Subcutaneous abdominal adipose tissue (tissue), 5 donors: ENCODE data around the gene PPFIBP2.

Experiments used
- H3K27ac ChIP-seq: one replicate; pipeline ENCODE4 v1.7.0; 2013; ENCODE audit warnings: low read depth, mild to moderate bottlenecking, inconsistent platforms, low read length, moderate library complexity
- H3K27me3 ChIP-seq, 5 donors: one replicate each; pipeline ENCODE4 v1.7.0; 2013; ENCODE audit warnings: low read length in 5 of 5, inconsistent platforms in 1 of 5; ENCODE audit not compliant: control insufficient read depth in 5 of 5, insufficient read depth in 4 of 5
- H3K36me3 ChIP-seq, 5 donors: one replicate each; pipeline ENCODE4 v1.7.0; 2013; ENCODE audit warnings: low read length in 5 of 5; ENCODE audit not compliant: control insufficient read depth in 5 of 5, insufficient read depth in 5 of 5
- H3K4me1 ChIP-seq, 5 donors: one replicate each; pipeline ENCODE4 v1.7.0; 2013; ENCODE audit warnings: low read length in 5 of 5, mild to moderate bottlenecking in 3 of 5, moderate library complexity in 1 of 5; ENCODE audit not compliant: control insufficient read depth in 5 of 5, insufficient read depth in 5 of 5
- H3K4me3 ChIP-seq, 5 donors: one replicate each; pipeline ENCODE4 v1.7.0; 2013; ENCODE audit warnings: low read length in 5 of 5, low read depth in 1 of 5
- H3K9ac ChIP-seq, 5 donors: one replicate each; pipeline ENCODE4 v1.7.0; 2013; ENCODE audit warnings: low read length in 5 of 5, mild to moderate bottlenecking in 4 of 5, moderate library complexity in 3 of 5
- H3K9me3 ChIP-seq, 5 donors: one replicate each; pipeline ENCODE4 v1.7.0; 2013; ENCODE audit warnings: low read length in 5 of 5; ENCODE audit not compliant: control insufficient read depth in 5 of 5
- donor health status: healthy.
- donor health status: healthy.
- donor health status: healthy.
- donor health status: healthy.
- donor health status: healthy.

The PPFIBP2 gene

DNA sequence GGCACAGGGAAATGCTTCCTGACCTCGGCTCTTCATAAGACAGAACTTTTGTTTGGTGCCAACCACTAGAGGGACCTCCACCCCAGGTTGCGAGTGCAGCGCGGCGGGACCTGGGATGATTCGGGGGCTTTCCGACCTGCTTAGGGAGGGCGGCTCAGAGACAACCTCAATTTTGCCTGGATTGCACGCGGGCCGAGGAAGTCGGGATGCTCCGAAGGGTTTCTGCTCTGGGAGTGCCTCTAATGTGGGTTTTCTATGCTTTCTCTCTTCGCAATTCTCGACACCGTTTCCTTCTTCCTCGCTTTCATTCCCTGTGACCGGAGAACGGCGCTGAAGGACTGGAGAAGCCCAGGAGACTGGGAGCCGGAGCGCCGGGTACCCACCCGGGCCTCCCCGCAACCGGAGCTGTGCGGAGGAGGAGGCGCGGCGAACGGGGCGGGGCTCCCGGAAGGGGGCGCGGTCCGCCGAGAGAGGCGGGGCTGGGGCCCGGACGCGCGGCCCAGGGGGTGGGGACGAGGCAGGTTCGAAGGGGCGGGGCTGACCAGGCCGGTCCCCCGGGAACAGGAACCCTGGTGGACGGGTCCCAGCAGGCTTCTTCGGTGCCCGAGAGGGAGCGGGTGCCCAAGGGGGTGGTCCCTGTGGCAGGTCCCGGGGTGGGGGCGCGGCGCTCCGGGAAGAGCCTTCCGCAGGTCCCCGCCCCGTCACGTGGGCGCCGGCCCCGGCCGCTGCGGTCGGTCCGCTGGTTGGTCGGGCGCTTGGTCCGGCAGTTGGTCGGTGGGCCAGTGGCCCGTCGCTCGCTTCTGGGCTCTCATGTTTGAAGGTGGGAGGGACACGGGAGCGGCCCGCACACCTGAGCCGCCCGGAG, at the start of gene PPFIBP2:
Gene PPFIBP2, plus strand, starts transcription at position 766 of the 865 bp plus-strand sequence. CDS start 35,477 bp downstream, outside the sequence.
- no peaks in the 10 kb centered on the region for H3K9me3 ChIP-seq
- H3K9ac ChIP-seq, result peak within 1 kb of the TSS; percentile 63 to 91 (median 77)
- peaks cover 0 to 4% (median 0%) of the 10 kb centered on the region in 5 donors for H3K36me3 ChIP-seq
- H3K4me3 ChIP-seq, result peak within 1 kb of the TSS; percentile 78 to 87 (median 81)
- peak within 1 kb of the TSS; percentile 95 for H3K27ac ChIP-seq
- H3K4me1 ChIP-seq, result peaks cover 11 to 52% (median 36%) of the 10 kb centered on the region in 5 donors
- no peaks in the 10 kb centered on the region for H3K27me3 ChIP-seq

DNA sequence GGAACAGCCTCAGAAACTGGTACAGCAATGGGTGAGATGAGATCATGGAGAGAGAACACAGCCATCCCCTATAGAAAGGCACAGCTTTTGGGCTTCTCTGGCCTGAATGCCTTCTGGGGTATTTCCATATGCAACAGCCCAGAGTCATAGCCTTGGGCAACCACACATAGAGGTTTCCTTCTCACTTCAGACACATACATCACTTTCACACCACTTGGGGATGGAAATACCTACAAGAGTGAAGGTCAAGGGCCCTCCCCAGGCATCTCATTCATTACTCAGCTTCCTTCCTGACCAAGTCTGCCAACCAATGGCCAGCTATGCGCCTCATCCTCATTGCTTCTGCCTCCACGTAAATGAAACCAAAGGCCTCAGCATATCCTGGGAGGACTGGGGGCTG, 46.1 kb upstream of the PPFIBP2 start:
- Histone ChIP-seq H3K27ac (no peak overlapping the region), H3K36me3 (no peaks in the 10 kb centered on the region), H3K27me3 (no peaks in the 10 kb centered on the region), H3K9me3 (no peaks in the 10 kb centered on the region), H3K4me1 (no peaks in the 10 kb centered on the region), H3K4me3 (no peak overlapping the region), H3K9ac (no peak overlapping the region)

DNA sequence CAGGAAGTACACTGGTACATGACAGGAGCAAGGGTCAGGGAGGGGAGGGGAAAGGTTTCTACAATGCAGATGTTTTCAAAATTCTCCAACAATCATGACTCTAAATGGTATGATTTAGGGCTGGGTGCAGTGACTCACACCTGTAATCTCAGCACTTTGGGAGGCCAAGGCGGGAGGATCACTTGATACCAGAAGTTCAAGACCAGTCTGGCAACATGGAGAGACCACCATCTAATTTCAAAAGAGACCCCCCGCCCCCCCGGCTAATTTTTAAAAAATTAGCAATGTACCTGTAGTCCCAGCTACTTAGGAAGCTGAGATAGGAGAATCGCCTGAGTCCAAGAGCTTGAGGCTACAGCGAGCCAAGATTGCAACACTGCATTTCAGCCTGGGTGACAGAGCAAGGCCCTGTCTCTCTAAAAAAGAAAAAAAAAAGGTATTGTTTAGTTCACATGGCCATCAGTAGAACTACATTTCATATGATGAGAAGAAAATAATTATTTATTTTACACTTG, 44.4 kb upstream of the PPFIBP2 start:
- H3K27me3 ChIP-seq, result no peaks in the 10 kb centered on the region
- H3K36me3 ChIP-seq, result no peaks in the 10 kb centered on the region
- H3K4me1 ChIP-seq, result peaks cover 0 to 8% (median 3%) of the 10 kb centered on the region in 5 donors
- H3K9me3 ChIP-seq, result no peaks in the 10 kb centered on the region
- H3K4me3 ChIP-seq, result no peak overlapping the region
- no peak overlapping the region for H3K27ac ChIP-seq
- H3K9ac ChIP-seq, result no peak overlapping the region

DNA sequence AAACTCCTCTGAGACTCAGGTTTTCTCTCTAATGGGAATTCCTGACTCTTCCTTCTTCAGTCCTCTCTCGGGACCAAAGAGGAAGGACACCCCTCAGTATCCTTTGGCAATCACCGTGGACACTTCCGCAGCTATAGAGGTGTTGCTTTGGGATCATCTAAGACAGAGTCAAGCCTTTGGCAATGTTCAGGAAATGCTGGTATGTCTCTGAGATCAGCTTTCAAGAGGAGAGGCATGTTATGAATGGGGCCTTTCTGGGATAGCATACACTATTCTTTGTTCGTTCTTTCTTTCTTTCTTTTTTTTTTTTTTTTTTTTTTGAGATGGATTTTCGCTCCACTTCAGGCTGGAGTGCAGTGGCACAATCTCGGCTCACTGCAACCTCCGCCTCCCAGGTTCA, 42.7 kb upstream of the PPFIBP2 start:
- H3K36me3 ChIP-seq, result no peaks in the 10 kb centered on the region
- H3K27ac ChIP-seq, result no peak overlapping the region
- peaks cover 0 to 8% (median 3%) of the 10 kb centered on the region in 5 donors for H3K4me1 ChIP-seq
- no peaks in the 10 kb centered on the region for H3K9me3 ChIP-seq
- H3K4me3 ChIP-seq, result no peak overlapping the region
- H3K27me3 ChIP-seq, result no peaks in the 10 kb centered on the region
- H3K9ac ChIP-seq, result no peak overlapping the region

DNA sequence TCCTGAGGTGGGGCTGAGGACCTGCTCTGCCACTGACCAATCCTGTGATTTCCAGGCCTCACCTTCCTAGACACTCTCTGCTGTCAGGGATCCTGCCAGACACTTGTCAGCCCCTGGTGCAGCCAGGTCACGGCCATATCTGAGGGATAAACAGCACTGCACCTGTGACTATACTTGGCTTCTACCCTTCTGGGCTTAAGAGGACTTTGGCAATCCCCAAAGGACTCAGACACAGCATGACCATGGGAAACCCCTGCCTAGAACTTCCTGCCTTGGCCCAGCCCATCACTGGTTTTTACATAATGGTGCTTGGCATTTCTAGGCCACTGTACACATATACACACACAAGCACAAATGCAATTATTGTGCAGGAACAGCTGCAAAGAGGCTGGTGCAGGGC, 40.1 kb upstream of the PPFIBP2 start:
- Histone ChIP-seq H3K4me1 (peaks cover 0 to 8% (median 3%) of the 10 kb centered on the region in 5 donors), H3K4me3 (no peak overlapping the region), H3K27ac (no peak overlapping the region), H3K36me3 (no peaks in the 10 kb centered on the region), H3K9ac (no peak overlapping the region), H3K27me3 (no peaks in the 10 kb centered on the region), H3K9me3 (no peaks in the 10 kb centered on the region)

DNA sequence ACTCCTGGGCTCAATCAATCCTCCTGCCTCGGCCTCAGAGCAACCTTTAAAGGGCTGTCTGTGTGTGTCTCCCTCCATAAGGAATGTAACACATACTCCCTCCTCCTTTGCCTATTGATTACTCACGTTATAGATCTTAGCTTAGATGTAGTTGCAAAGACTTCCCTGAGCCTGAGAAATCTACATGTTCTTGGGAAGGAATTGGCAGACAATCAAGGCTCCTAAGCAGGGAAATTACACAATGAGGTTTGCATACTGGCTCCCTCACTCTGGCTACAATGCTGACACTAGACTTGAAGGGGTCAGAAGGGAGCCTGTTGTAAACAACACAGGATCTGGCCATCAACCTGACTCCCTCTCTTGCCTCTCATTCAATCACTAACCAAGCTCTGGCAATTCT, 33.7 kb upstream of the PPFIBP2 start:
- no peaks in the 10 kb centered on the region for H3K9me3 ChIP-seq
- peaks cover 0 to 11% (median 6%) of the 10 kb centered on the region in 5 donors for H3K4me1 ChIP-seq
- no peak overlapping the region for H3K9ac ChIP-seq
- no peak overlapping the region for H3K4me3 ChIP-seq
- no peaks in the 10 kb centered on the region for H3K36me3 ChIP-seq
- no peak overlapping the region for H3K27ac ChIP-seq
- no peaks in the 10 kb centered on the region for H3K27me3 ChIP-seq

DNA sequence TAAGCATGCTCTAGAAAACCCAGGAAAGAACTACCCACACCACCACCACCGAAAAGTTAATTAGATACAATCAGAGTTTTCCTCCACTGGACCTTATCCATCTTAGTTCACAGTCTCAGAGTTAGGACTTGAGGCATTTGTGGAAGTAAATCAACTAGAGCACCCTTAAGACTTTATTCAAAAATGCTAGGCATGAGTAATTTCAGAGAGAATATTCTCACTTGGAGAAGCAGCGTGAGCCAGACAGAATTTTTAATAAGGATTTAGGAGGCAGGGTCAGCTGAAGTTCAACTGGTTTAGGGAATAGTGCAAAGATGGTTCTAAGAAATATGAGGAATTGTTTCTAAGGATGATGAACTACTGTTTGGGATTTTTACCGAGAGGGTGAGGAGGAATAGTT, 29.7 kb upstream of the PPFIBP2 start:
- H3K27me3 ChIP-seq, result no peaks in the 10 kb centered on the region
- no peaks in the 10 kb centered on the region for H3K9me3 ChIP-seq
- H3K36me3 ChIP-seq, result peaks cover 0 to 3% (median 0%) of the 10 kb centered on the region in 5 donors
- H3K4me3 ChIP-seq, result no peak overlapping the region
- H3K27ac ChIP-seq, result no peak overlapping the region
- no peak overlapping the region for H3K9ac ChIP-seq
- peaks cover 0 to 15% (median 12%) of the 10 kb centered on the region in 5 donors for H3K4me1 ChIP-seq

DNA sequence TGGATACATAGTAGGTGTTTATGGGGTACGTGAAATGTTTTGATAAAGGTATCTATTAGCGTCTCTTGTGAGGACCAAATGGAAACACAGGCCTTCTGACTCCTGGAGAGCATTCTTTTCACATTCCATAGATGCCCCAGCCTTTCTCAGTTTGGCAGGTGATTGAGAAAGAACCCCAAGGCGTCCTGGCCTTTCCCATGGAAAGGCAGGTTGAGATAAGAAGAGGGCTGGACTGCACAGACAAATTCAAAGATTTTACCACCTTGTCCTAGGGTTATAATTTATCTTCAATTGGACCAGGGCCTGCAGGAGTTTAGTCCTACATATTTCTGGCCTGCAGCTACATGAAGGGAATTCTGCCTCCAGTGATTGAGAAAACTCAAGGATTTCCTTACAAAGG, 29.2 kb upstream of the PPFIBP2 start:
- Histone ChIP-seq H3K4me1 (peaks cover 0 to 15% (median 9%) of the 10 kb centered on the region in 5 donors), H3K9ac (no peak overlapping the region), H3K27ac (no peak overlapping the region)

DNA sequence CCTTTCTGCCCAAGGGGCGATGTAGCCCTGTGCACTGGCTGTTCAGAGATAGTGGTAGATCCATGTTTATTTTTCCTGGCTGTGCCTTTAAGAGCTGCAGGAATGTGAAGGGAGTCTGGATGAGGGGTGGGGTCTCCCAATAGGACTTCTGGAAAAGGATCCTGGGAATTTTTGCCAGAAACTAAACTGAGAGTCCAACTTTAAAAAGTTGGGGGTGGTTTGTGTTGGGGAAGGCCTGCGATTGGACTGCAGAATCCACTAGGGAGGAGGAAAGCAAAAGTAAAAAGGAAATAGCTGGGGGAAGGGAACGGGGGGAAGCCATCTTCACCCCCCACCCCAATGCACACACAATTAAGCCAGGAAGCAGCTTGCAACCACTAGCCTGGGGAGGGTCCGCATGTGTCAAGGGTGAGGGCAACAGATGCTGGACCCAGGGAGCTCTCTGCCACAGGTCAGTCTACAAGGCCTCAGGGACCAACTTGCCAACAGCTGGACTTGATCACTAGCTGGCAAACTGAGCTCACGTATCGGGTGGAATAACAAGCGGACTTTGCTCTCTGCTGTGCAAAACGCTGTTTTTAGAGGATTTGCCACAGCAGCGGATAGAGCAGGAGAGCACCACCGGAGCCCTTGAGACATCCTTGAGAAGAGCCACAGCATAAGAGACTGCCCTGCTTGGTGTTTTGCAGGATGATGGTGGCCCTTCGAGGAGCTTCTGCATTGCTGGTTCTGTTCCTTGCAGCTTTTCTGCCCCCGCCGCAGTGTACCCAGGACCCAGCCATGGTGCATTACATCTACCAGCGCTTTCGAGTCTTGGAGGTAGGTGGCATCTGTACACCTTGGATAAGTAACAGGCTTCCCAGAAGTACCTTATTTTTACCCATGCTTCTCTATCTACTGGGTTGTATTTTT, 28.4 kb upstream of the PPFIBP2 start, which contains the start of gene OLFML1:
Gene OLFML1, plus strand, starts transcription at position 321 of the 912 bp plus-strand sequence. Its CDS starts 370 bp downstream, at position 691.
- peaks cover 0 to 10% (median 4%) of the 10 kb centered on the region in 5 donors for H3K4me1 ChIP-seq
- H3K9ac ChIP-seq, result peak within 1 kb of the TSS in 4 of 5 donors; percentile 7 to 57 (median 33)
- peak within 1 kb of the TSS; percentile 54 to 82 (median 66) for H3K4me3 ChIP-seq
- peaks cover 0 to 3% (median 0%) of the 10 kb centered on the region in 5 donors for H3K36me3 ChIP-seq
- no peaks in the 10 kb centered on the region for H3K9me3 ChIP-seq
- no peaks in the 10 kb centered on the region for H3K27me3 ChIP-seq
- no peak within 1 kb of the TSS for H3K27ac ChIP-seq

More for the DNA sequence above, 29.2 kb upstream of the PPFIBP2 start:
- Histone ChIP-seq H3K27me3 (no peaks in the 10 kb centered on the region), H3K4me3 (peak overlapping the region in 3 of 5 donors; percentile 46 to 82 (median 64)), H3K9me3 (no peaks in the 10 kb centered on the region), H3K36me3 (peaks cover 0 to 3% (median 0%) of the 10 kb centered on the region in 5 donors)
